GM10266 (cell line): ENCODE results near the gene PTGS2.
"Not testable (repeated sequence)": the region's sequence is repeated elsewhere in the genome, so short reads cannot be mapped to it uniquely, and the experiment has no call there.

Source experiments
- DNase-seq: peaks from one replicate; pipeline ENCODE4 v3.0.0; 2012; ENCODE audit errors: extremely low spot score
- CTCF ChIP-seq: IDR thresholded peaks from 2 replicates; pipeline ENCODE4 v1.5.1; 2012; ENCODE audit warnings: mild to moderate bottlenecking, low read depth; ENCODE audit not compliant: control insufficient read depth, insufficient read depth; ENCODE audit errors: missing control alignments

PTGS2 gene

GRCh38 chr1:186654741-186655140 lies 25.5 kb downstream of the PTGS2 start:
- DNase-seq: no peak
- no peak for TF ChIP-seq CTCF

GRCh38 chr1:186653312-186653711 lies 26.9 kb downstream of the PTGS2 start:
- DNase-seq: no peak

GRCh38 chr1:186648613-186649012 lies 31.6 kb downstream of the PTGS2 start:
- TF ChIP-seq CTCF: no peak

More at GRCh38 chr1:186653312-186653711, 26.9 kb downstream of the PTGS2 start:
- TF ChIP-seq CTCF: no peak

DNA sequence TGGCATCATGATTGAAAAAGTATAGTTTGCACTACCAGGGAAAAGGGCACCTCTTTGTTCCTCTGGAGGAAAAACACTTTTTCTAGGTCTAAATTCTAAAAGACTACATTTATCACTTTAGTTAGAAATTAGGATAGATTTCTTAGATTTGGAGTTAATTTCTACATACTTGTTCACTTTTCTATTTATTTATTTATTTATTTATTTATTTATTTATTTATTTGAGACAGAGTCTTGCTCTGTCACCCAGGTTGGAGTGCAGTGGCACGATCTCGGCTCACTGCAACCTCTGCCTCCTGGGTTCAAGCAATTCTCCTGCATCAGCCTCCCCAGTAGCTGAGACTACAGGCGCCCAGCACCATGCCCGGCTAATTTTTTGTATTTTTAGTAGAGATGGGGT lies 32.2 kb downstream of the PTGS2 start:
- DNase-seq: not testable (repeated sequence)

More at GRCh38 chr1:186648613-186649012, 31.6 kb downstream of the PTGS2 start:
- no peak for DNase-seq

DNA sequence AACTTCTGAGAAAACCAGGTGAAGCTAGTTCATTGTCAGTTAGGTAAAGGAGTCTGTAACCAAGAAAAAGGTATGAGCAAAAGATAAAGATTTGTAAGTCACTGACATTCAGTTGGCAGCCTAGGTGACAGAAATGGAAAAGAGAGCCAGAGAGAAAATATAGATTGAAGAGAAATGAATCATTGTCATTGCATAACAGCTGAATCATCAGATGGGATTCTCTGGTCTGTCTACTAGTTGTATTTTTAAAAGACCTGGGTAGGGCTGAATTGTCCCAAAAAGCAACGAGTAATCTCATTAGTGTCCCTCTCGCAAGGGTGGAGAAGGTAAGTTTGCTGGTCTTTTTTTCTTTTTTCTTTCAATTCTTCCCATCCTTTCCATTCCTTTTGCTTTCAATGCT lies 36.6 kb downstream of the PTGS2 start:
- no peak for TF ChIP-seq CTCF
- no peak for DNase-seq

DNA sequence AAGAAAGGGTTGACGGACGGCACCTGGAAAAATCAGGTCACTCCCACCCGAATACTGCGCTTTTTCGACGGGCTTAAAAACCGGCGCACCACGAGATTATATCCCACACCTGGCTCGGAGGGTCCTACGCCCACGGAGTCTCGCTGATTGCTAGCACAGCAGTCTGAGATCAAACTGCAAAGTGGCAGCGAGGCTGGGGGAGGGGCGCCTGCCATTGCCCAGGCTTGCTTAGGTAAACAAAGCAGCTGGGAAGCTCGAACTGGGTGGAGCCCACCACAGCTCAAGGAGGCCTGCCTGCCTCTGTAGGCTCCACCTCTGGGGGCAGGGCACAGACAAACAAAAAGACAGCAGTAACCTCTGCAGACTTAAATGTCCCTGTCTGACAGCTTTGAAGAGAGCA lies 42.7 kb downstream of the PTGS2 start:
- DNase-seq: not testable (repeated sequence)

- TF ChIP-seq CTCF: no peak
- DNase-seq: no peak
These were observed 43.4 kb downstream of the PTGS2 start for GRCh38 chr1:186636786-186637185.

DNA sequence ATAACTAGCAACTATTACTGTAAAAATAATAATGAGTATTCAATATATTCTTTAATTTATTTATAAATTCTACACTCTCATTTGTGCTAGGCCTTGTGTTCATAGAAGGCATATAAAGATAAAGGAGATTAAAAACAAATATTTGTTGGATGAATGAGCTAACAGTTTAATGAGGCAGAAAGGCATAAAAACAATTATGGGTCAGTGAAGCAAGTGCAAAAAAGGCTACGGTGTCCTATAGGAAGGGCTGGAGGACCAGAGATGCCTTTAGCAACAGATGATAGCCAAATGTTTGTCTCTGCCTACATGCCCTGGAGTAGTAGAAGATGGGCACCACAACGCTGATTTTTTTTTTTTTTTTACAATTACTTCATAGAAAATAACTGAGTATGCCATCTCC lies 45.7 kb downstream of the PTGS2 start:
- DNase-seq: no peak
- no peak for TF ChIP-seq CTCF

DNA sequence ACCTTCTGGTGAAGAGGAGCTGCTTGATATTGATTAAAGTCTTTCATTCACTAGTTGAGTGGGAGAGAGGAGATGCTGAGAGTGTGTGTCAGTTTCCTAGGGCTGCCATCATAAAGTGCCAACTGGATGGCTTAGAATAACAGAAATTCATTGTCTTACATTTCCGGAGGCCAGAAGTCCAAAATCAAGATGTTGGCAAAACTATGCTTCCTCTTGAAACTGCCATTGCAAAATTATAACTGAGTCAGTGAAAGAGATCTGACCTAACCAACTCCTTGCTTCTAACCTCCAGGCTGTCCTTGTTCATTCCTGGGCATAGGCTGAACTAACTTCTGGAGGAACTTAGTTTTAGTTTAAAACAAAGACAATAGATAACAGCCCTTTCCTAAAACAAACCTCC lies 47.1 kb downstream of the PTGS2 start:
- TF ChIP-seq CTCF: no peak
- DNase-seq: no peak
